Parathyroid adenoma (tissue), 2 donors: ENCODE data around the gene SLC17A4.

Experiments used
- H2AFZ ChIP-seq: fragments of 300-600 bp; sonication (generic); one replicate; pipeline ENCODE4 v1.7.0; 2017; ENCODE audit warnings: antibody characterized with exemption, mild to moderate bottlenecking
- H3K27ac ChIP-seq: fragments of 300-600 bp; sonication (generic); one replicate; pipeline ENCODE4 v1.7.0; 2017
- H3K27me3 ChIP-seq: fragments of 300-600 bp; sonication (generic); one replicate; pipeline ENCODE4 v1.7.0; 2017; ENCODE audit warnings: low read length; ENCODE audit not compliant: control insufficient read depth, insufficient read depth
- H3K36me3 ChIP-seq: fragments of 300-600 bp; sonication (generic); one replicate; pipeline ENCODE4 v1.7.0; 2017; ENCODE audit warnings: low read length; ENCODE audit not compliant: control insufficient read depth, insufficient read depth
- H3K4me1 ChIP-seq: fragments of 300-600 bp; sonication (generic); one replicate; pipeline ENCODE4 v1.7.0; 2017; ENCODE audit warnings: control low read depth
- H3K4me2 ChIP-seq: fragments of 300-600 bp; sonication (generic); one replicate; pipeline ENCODE4 v1.7.0; 2017; ENCODE audit warnings: low read length
- H3K4me3 ChIP-seq: fragments of 300-600 bp; sonication (generic); one replicate; pipeline ENCODE4 v1.7.0; 2017; ENCODE audit warnings: low read depth, low read length
- H3K79me2 ChIP-seq: fragments of 300-600 bp; sonication (generic); one replicate; pipeline ENCODE4 v1.7.0; 2017; ENCODE audit warnings: control low read depth
- H3K9ac ChIP-seq: fragments of 300-600 bp; sonication (generic); one replicate; pipeline ENCODE4 v1.7.0; 2017; ENCODE audit warnings: mild to moderate bottlenecking
- H3K9me3 ChIP-seq: fragments of 300-600 bp; sonication (generic); one replicate; pipeline ENCODE4 v1.7.0; 2017; ENCODE audit warnings: low read length; ENCODE audit not compliant: control insufficient read depth
- TF ChIP-seq, protein P1 (sequence below): fragments of 300-600 bp; sonication (generic); IDR thresholded peaks from one replicate; pipeline ENCODE4 v1.7.0; 2017; ENCODE audit warnings: antibody characterized with exemption, mild to moderate bottlenecking
- donor health status: primary hyperparathyroidism.

The SLC17A4 gene

DNA sequence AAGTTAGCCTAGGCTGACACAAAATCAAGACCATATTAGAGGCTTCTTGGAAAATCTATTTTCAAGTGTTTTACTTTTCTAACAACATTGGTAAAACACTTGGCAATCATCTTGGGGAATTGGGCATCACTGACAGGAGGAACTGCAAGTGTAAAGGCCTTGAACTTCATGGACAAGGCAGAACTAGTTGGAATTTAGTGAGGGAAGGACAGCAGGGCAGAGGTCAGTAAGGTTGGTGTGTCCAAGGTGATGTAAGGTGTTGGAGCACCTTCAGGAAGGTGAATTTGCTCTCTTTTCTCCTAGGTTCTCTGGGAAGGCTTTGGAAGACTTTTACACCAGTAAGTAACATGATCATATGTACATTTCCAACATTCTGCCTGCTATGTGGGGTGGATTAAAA, 1.5 kb upstream of the SLC17A4 start:
- H3K4me1 ChIP-seq = no peaks in the 10 kb centered on the region
- H3K36me3 ChIP-seq = no peaks in the 10 kb centered on the region
- TF ChIP-seq, protein P1, sequence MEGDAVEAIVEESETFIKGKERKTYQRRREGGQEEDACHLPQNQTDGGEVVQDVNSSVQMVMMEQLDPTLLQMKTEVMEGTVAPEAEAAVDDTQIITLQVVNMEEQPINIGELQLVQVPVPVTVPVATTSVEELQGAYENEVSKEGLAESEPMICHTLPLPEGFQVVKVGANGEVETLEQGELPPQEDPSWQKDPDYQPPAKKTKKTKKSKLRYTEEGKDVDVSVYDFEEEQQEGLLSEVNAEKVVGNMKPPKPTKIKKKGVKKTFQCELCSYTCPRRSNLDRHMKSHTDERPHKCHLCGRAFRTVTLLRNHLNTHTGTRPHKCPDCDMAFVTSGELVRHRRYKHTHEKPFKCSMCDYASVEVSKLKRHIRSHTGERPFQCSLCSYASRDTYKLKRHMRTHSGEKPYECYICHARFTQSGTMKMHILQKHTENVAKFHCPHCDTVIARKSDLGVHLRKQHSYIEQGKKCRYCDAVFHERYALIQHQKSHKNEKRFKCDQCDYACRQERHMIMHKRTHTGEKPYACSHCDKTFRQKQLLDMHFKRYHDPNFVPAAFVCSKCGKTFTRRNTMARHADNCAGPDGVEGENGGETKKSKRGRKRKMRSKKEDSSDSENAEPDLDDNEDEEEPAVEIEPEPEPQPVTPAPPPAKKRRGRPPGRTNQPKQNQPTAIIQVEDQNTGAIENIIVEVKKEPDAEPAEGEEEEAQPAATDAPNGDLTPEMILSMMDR = no peak

DNA sequence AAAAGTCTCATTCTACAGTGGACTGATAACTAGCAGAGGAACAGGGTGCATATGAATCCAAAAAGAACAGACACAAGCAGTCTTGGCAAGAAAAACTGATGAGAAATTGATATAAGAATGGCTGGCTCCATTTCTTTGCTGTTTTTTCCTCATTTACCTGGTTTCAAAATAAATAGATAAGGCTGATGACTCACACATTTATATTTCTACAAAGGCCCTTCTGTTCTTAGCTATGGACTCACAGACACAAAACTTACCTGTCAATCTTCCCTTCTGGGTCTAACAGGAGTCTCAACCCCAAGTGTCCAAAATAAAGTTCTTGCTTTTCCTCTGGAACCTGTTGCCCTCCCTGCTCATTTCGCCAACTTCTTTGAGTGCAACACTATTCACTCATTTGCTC, 941 bp downstream of the SLC17A4 start:
- Histone ChIP-seq H3K36me3 (no peaks in the 10 kb centered on the region), H3K79me2 (no peaks in the 10 kb centered on the region), H2AFZ (no peak overlapping the region), H3K4me2 (no peak overlapping the region), H3K27me3 (no peaks in the 10 kb centered on the region), H3K4me3 (no peak overlapping the region), H3K9ac (no peak overlapping the region), H3K27ac (no peak overlapping the region), H3K4me1 (no peaks in the 10 kb centered on the region), H3K9me3 (peaks cover 3% of the 10 kb centered on the region)
- TF ChIP-seq, protein P1 = no peak

More for the DNA sequence above, 1.5 kb upstream of the SLC17A4 start:
- H3K27ac ChIP-seq = no peak overlapping the region
- no peak overlapping the region for H3K4me3 ChIP-seq
- no peak overlapping the region for H3K4me2 ChIP-seq
- no peaks in the 10 kb centered on the region for H3K9me3 ChIP-seq
- H3K79me2 ChIP-seq = no peaks in the 10 kb centered on the region
- H3K27me3 ChIP-seq = no peaks in the 10 kb centered on the region
- H2AFZ ChIP-seq = no peak overlapping the region
- no peak overlapping the region for H3K9ac ChIP-seq

DNA sequence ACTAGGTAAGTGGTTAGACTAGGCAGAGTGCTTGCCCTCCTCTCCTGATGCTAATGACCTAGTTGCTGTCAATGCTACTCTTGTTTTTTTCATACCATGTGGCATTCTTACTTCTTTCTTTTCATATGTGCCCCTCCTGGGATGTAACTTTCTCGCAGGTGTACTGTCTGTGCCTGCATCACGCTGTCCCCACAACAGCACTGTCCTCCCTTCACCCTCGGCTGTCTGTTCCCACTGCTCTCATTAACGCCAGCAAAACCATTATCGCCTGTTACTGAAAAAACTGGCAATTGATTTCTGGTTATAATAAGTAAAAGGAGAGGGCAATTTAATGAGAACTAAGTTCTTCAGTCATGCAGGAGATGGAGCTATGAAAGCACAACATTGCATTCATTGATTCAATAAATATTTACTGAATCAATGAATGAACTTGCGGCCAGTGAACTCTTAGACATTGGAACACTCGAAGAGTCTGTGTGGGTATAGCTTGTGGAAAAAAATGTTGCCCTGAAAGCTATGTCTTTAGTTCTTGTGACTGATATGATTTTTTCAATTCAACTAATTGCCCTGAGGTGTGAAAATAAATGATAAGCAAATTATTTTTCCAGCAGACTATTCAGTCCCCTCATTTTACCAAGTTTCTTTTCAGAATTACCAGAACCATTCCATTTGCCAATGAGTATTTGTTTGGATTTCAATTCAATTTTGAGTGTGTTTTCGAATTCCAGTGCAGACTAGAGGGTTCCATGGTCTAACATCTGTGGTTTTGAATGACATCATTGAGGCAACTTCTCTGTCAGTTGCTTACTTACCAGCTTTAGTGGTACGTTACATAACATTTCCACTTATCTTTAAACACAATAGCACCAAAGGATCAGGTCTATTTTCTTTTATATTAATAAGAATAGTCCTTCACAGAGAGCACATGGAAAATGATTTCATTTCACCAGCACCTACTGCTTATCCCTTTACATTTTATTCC, 2.1 kb downstream of the SLC17A4 start:
- no peaks in the 10 kb centered on the region for H3K79me2 ChIP-seq
- H3K27ac ChIP-seq = no peak overlapping the region
- H3K4me2 ChIP-seq = no peak overlapping the region
- TF ChIP-seq, protein P1 = no peak
- H3K4me3 ChIP-seq = no peak overlapping the region
- no peak overlapping the region for H2AFZ ChIP-seq
- no peak overlapping the region for H3K9ac ChIP-seq
- no peaks in the 10 kb centered on the region for H3K4me1 ChIP-seq
- H3K27me3 ChIP-seq = no peaks in the 10 kb centered on the region
- H3K36me3 ChIP-seq = no peaks in the 10 kb centered on the region
- H3K9me3 ChIP-seq = peaks cover 3% of the 10 kb centered on the region

- H3K27ac ChIP-seq = no peak overlapping the region
- H2AFZ ChIP-seq = no peak overlapping the region
- H3K27me3 ChIP-seq = no peaks in the 10 kb centered on the region
- H3K79me2 ChIP-seq = no peaks in the 10 kb centered on the region
- H3K4me1 ChIP-seq = no peaks in the 10 kb centered on the region
- H3K4me2 ChIP-seq = no peak overlapping the region
- no peak overlapping the region for H3K4me3 ChIP-seq
- H3K9me3 ChIP-seq = peaks cover 3% of the 10 kb centered on the region
- H3K36me3 ChIP-seq = no peaks in the 10 kb centered on the region
- H3K9ac ChIP-seq = no peak overlapping the region
- TF ChIP-seq, protein P1 = no peak
Observed at GRCh38 chr6:25757936-25758642, 3.5 kb downstream of the SLC17A4 start.
